ENCODE results near the gene LZTS3.

DNA sequence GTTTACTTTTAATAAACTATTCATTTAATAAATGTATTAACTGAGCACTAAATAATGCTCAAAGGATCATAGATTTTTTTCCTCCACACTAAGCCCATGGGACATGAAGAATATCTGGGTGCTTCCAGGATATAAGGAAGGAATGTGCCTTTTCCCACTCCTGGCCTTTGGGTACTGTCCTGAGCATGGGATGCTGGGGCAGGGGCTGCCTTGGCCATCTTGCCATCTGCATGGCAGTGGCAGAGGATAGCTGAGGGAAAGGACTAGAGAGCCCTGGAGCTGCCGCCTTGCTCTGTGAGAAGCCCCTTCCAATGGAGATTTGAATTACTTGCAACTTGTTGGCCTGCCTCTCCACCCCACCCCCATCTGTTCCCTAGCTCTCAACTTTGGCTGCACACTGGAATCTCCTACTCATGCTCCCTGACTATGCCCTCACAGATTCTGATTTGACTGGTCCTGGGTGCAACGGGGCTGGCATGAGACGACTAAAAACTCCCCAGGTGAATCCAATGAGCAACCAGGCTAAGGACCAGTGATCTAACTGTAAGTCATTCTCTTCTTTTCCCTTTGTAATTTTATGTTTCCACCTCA, 15.6 kb upstream of the LZTS3 start:
- TF ChIP-seq HDAC6 (IDR thresholded peaks at IDR 0.05; ENCODE audit: low read depth, low read length) (no peak), KDM5A (IDR thresholded peaks at IDR 0.05; ENCODE audit: low read length) (no peak), SIN3A (conservative IDR thresholded peaks at IDR 0.05 in 1 of 2, IDR thresholded peaks at IDR 0.05 in 1 of 2; ENCODE audit: low read depth in 1 of 2, low read length in 2 of 2) (no peak), RAD21 (IDR thresholded peaks at IDR 0.05 in 1 of 2, conservative IDR thresholded peaks at IDR 0.05 in 1 of 2; ENCODE audit: low read depth in 2 of 2, low read length in 2 of 2) (no peak), CEBPB (IDR thresholded peaks at IDR 0.05; ENCODE audit: low read depth, low read length) (no peak), POLR2A (IDR thresholded peaks at IDR 0.05; ENCODE audit: control extremely low read depth in 1 of 2, low read depth in 2 of 2, low read length in 2 of 2) (no peak), RBBP5 (IDR thresholded peaks at IDR 0.05; ENCODE audit: borderline replicate concordance, low read depth, low read length) (no peak), JUND (IDR thresholded peaks at IDR 0.05; ENCODE audit: low read length) (no peak), RFX5 (IDR thresholded peaks at IDR 0.05; ENCODE audit: borderline replicate concordance, low read depth, low read length) (no peak), POLR2AphosphoS5 (IDR thresholded peaks at IDR 0.05; ENCODE audit: low read depth, low read length) (no peak), BACH1 (IDR thresholded peaks at IDR 0.05; ENCODE audit: low read length) (no peak)
- TF ChIP-seq, protein P1, sequence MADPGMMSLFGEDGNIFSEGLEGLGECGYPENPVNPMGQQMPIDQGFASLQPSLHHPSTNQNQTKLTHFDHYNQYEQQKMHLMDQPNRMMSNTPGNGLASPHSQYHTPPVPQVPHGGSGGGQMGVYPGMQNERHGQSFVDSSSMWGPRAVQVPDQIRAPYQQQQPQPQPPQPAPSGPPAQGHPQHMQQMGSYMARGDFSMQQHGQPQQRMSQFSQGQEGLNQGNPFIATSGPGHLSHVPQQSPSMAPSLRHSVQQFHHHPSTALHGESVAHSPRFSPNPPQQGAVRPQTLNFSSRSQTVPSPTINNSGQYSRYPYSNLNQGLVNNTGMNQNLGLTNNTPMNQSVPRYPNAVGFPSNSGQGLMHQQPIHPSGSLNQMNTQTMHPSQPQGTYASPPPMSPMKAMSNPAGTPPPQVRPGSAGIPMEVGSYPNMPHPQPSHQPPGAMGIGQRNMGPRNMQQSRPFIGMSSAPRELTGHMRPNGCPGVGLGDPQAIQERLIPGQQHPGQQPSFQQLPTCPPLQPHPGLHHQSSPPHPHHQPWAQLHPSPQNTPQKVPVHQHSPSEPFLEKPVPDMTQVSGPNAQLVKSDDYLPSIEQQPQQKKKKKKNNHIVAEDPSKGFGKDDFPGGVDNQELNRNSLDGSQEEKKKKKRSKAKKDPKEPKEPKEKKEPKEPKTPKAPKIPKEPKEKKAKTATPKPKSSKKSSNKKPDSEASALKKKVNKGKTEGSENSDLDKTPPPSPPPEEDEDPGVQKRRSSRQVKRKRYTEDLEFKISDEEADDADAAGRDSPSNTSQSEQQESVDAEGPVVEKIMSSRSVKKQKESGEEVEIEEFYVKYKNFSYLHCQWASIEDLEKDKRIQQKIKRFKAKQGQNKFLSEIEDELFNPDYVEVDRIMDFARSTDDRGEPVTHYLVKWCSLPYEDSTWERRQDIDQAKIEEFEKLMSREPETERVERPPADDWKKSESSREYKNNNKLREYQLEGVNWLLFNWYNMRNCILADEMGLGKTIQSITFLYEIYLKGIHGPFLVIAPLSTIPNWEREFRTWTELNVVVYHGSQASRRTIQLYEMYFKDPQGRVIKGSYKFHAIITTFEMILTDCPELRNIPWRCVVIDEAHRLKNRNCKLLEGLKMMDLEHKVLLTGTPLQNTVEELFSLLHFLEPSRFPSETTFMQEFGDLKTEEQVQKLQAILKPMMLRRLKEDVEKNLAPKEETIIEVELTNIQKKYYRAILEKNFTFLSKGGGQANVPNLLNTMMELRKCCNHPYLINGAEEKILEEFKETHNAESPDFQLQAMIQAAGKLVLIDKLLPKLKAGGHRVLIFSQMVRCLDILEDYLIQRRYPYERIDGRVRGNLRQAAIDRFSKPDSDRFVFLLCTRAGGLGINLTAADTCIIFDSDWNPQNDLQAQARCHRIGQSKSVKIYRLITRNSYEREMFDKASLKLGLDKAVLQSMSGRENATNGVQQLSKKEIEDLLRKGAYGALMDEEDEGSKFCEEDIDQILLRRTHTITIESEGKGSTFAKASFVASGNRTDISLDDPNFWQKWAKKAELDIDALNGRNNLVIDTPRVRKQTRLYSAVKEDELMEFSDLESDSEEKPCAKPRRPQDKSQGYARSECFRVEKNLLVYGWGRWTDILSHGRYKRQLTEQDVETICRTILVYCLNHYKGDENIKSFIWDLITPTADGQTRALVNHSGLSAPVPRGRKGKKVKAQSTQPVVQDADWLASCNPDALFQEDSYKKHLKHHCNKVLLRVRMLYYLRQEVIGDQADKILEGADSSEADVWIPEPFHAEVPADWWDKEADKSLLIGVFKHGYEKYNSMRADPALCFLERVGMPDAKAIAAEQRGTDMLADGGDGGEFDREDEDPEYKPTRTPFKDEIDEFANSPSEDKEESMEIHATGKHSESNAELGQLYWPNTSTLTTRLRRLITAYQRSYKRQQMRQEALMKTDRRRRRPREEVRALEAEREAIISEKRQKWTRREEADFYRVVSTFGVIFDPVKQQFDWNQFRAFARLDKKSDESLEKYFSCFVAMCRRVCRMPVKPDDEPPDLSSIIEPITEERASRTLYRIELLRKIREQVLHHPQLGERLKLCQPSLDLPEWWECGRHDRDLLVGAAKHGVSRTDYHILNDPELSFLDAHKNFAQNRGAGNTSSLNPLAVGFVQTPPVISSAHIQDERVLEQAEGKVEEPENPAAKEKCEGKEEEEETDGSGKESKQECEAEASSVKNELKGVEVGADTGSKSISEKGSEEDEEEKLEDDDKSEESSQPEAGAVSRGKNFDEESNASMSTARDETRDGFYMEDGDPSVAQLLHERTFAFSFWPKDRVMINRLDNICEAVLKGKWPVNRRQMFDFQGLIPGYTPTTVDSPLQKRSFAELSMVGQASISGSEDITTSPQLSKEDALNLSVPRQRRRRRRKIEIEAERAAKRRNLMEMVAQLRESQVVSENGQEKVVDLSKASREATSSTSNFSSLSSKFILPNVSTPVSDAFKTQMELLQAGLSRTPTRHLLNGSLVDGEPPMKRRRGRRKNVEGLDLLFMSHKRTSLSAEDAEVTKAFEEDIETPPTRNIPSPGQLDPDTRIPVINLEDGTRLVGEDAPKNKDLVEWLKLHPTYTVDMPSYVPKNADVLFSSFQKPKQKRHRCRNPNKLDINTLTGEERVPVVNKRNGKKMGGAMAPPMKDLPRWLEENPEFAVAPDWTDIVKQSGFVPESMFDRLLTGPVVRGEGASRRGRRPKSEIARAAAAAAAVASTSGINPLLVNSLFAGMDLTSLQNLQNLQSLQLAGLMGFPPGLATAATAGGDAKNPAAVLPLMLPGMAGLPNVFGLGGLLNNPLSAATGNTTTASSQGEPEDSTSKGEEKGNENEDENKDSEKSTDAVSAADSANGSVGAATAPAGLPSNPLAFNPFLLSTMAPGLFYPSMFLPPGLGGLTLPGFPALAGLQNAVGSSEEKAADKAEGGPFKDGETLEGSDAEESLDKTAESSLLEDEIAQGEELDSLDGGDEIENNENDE (IDR thresholded peaks at IDR 0.05; ENCODE audit: insufficient replicate concordance, low read length): no peak
- TF ChIP-seq, protein P2, sequence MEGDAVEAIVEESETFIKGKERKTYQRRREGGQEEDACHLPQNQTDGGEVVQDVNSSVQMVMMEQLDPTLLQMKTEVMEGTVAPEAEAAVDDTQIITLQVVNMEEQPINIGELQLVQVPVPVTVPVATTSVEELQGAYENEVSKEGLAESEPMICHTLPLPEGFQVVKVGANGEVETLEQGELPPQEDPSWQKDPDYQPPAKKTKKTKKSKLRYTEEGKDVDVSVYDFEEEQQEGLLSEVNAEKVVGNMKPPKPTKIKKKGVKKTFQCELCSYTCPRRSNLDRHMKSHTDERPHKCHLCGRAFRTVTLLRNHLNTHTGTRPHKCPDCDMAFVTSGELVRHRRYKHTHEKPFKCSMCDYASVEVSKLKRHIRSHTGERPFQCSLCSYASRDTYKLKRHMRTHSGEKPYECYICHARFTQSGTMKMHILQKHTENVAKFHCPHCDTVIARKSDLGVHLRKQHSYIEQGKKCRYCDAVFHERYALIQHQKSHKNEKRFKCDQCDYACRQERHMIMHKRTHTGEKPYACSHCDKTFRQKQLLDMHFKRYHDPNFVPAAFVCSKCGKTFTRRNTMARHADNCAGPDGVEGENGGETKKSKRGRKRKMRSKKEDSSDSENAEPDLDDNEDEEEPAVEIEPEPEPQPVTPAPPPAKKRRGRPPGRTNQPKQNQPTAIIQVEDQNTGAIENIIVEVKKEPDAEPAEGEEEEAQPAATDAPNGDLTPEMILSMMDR (IDR thresholded peaks at IDR 0.05; ENCODE audit: control extremely low read depth in 1 of 3, insufficient read depth in 1 of 3, low read depth in 1 of 3, low read length in 3 of 3): no peak

All from H1 (cell line).